Neutrophil (primary cell): ENCODE measurements around the gene RNLS.

Source experiments
- H3K27ac ChIP-seq: fragments of 200-600 bp; sonication (generic); 2 replicates; pipeline ENCODE4 v1.5.1; 2016; ENCODE audit warnings: mild to moderate bottlenecking, moderate library complexity
- H3K27me3 ChIP-seq: fragments of 200-600 bp; sonication (generic); 2 replicates; pipeline ENCODE4 v1.6.0; 2016; ENCODE audit warnings: mild to moderate bottlenecking
- H3K36me3 ChIP-seq: fragments of 200-600 bp; sonication (generic); 2 replicates; pipeline ENCODE4 v1.5.1; 2017
- H3K4me1 ChIP-seq, 2 experiments: fragments of 200-600 bp in 1 of 2; sonication (generic) in 1 of 2; 1 replicate in 1 of 2; 2 replicates in 1 of 2; pipeline versions ENCODE4 v1.5.1 to v1.6.1; 2013 to 2016; ENCODE audit warnings: low read depth in 1 of 2, low read length in 1 of 2, mild to moderate bottlenecking in 1 of 2, moderate library complexity in 1 of 2; ENCODE audit not compliant: control insufficient read depth in 1 of 2, insufficient read depth in 1 of 2
- H3K4me3 ChIP-seq, 2 experiments: fragments of 200-600 bp in 1 of 2; sonication (generic) in 1 of 2; 1 replicate in 1 of 2; 2 replicates in 1 of 2; pipeline ENCODE4 v1.5.1; 2013 to 2016; ENCODE audit warnings: low read depth in 1 of 2, low read length in 1 of 2, mild to moderate bottlenecking in 1 of 2, moderate library complexity in 1 of 2
- H3K9me3 ChIP-seq: fragments of 200-600 bp; sonication (generic); 2 replicates; pipeline ENCODE4 v1.5.1; 2016
- CTCF ChIP-seq: fragments of 200-600 bp; sonication (generic); IDR thresholded peaks from 2 replicates; pipeline ENCODE4 v1.5.1; 2016; ENCODE audit warnings: antibody characterized with exemption

RNLS gene

GRCh38 chr10:88473989-88474883 lies 108.9 kb downstream of the RNLS start:
- Histone ChIP-seq H3K4me1 (no peaks in the 10 kb centered on the region), H3K27me3 (no peaks in the 10 kb centered on the region), H3K27ac (no peak overlapping the region), H3K36me3 (no peaks in the 10 kb centered on the region), H3K4me3 (no peak overlapping the region), H3K9me3 (no peaks in the 10 kb centered on the region)
- TF ChIP-seq CTCF, result no peak

GRCh38 chr10:88472540-88472939 lies 110.6 kb downstream of the RNLS start:
- no peak for TF ChIP-seq CTCF
- Histone ChIP-seq H3K36me3 (no peaks in the 10 kb centered on the region), H3K9me3 (no peaks in the 10 kb centered on the region), H3K27me3 (no peaks in the 10 kb centered on the region), H3K27ac (no peak overlapping the region), H3K4me1 (no peaks in the 10 kb centered on the region), H3K4me3 (no peak overlapping the region)

GRCh38 chr10:88471899-88472298 lies 111.2 kb downstream of the RNLS start:
- H3K27me3 ChIP-seq, result no peaks in the 10 kb centered on the region
- no peaks in the 10 kb centered on the region for H3K4me1 ChIP-seq
- H3K27ac ChIP-seq, result no peak overlapping the region
- no peak for TF ChIP-seq CTCF
- no peaks in the 10 kb centered on the region for H3K36me3 ChIP-seq
- H3K9me3 ChIP-seq, result no peaks in the 10 kb centered on the region
- no peak overlapping the region for H3K4me3 ChIP-seq

GRCh38 chr10:88467835-88468485 lies 115.2 kb downstream of the RNLS start:
- TF ChIP-seq CTCF, result no peak
- Histone ChIP-seq H3K27ac (no peak overlapping the region), H3K9me3 (no peaks in the 10 kb centered on the region), H3K36me3 (no peaks in the 10 kb centered on the region), H3K4me3 (no peak overlapping the region), H3K27me3 (no peaks in the 10 kb centered on the region), H3K4me1 (peaks cover 0 to 5% of the 10 kb centered on the region in 2 experiments)

GRCh38 chr10:88466786-88467185 lies 116.3 kb downstream of the RNLS start:
- no peaks in the 10 kb centered on the region for H3K9me3 ChIP-seq
- H3K27me3 ChIP-seq, result no peaks in the 10 kb centered on the region
- H3K36me3 ChIP-seq, result no peaks in the 10 kb centered on the region
- H3K4me1 ChIP-seq, result peaks cover 0 to 5% of the 10 kb centered on the region in 2 experiments
- no peak for TF ChIP-seq CTCF
- no peak overlapping the region for H3K27ac ChIP-seq
- H3K4me3 ChIP-seq, result no peak overlapping the region
